Stimulated activated CD8-positive, alpha-beta memory T cell treated with anti-CD3 and anti-CD28 coated beads, Interleukin-4, amount 100 ng/mL, for 24 hours (primary cell): ENCODE data around the gene MIER2.
"Not testable (repeated sequence)": the region's sequence is repeated elsewhere in the genome, so short reads cannot be mapped to it uniquely, and the experiment has no call there.

Source experiments
- DNase-seq: peaks from one replicate; pipeline ENCODE4 v3.0.0-alpha.2; 2020; ENCODE audit warnings: low read depth

Gene MIER2

GRCh38 chr19:355536-355935, 10.9 kb upstream of the MIER2 start:
- not testable (repeated sequence) for DNase-seq

GRCh38 chr19:355134-355533, 10.5 kb upstream of the MIER2 start:
- no peak for DNase-seq

GRCh38 chr19:351976-352625, 7.5 kb upstream of the MIER2 start:
- no peak for DNase-seq

DNA sequence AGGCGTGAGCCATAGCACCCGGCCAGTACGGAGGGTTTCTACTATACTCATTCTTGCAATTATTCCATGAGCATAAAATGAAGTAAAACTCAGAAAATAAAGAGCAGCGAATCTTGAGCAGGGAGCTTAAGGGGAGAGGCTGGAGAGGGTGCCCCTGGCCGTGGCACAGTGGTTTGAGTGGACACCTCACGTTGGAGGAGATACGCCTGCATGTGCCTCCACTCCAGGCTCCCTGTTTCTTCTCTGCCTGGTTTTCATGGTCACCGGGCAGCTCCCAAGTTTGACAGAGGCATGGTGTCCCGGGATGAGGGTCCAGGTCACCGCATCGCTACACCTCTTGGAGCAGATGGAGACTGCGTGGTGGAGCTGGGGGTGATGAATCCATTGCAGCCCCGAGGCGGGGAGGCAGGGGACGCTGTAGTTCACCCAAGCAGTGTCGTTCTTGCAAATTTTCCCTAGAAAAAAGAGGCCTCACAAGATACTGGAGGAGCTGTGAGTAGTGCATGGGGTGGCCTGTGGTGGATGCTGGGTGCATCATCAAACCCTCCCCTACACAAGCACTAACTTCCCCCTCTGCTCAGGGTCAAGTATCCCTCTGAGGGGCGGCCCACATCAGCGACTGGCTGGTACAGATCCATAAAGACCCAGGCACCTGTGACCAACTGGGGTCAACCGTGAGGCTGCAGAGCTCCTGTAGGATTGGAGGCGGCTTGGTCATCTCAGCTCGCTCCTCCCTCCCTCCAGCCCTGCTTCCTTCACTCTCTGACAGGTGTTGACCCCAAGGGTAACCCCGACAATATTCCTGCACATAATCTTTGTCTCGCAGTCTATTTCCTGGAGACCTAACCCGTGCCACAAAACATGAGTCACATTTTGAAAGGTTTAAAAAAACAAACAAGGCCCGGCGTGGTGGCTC, 3.6 kb upstream of the MIER2 start:
- DNase-seq, result no peak

GRCh38 chr19:345320-345879, 804 bp upstream of the MIER2 start:
- DNase-seq, result no peak

GRCh38 chr19:343941-344624, 513 bp downstream of the MIER2 start:
- DNase-seq, result no peak

DNA sequence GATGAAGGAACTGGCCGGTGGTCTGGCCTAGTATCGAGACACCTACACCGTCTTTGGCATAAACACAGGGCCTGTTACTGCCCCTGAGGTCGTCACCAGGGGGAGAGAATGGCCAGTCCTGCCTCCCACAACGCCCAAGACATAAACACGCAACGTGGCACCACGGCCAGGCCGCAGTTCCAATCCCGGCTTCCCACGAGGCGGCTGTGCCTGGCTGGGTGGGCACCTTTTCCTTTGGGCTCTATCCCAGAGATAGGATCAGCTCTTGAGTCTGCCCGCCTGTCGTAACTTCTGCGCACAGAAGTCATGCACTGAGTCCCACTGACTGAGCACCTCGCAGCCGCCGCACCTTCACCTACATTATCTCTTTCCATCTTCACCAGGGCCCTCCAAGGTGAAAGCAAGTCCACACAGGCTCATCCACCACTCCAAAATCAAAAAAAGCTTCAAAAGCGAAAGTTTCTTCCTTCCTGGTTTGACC, 1.1 kb downstream of the MIER2 start:
- no peak for DNase-seq

DNA sequence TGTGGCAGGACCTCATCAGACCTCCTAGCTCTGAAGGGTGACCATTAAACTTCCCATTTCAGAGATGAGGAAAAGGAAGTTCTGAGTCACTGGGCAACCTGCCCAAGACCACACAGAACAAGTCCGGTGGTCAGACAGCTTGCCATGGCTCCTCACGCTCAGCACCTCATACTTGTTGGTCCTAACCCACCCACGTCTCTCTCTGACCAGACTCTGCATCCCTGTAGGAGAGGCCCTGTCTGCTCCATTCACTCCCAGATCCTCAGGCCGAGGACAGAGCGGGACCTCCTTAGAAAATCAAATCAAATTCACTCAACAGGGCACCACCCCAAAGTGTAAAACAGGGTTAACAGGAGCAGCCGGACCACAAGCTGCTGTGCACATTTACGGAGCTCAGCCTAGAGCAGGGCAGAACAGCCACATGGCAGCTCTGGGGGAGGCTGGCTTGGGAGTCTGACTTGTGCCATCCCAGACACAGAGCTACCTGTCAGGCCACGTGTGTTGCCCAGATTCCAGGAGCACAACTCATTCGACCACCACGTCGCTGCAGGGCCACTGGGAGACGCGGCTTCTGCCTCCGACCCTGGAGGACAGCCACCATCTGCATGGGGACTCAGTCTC, 1.7 kb downstream of the MIER2 start:
- DNase-seq, result no peak

- no peak for DNase-seq
These were observed 2.5 kb downstream of the MIER2 start for GRCh38 chr19:342128-342455.

DNA sequence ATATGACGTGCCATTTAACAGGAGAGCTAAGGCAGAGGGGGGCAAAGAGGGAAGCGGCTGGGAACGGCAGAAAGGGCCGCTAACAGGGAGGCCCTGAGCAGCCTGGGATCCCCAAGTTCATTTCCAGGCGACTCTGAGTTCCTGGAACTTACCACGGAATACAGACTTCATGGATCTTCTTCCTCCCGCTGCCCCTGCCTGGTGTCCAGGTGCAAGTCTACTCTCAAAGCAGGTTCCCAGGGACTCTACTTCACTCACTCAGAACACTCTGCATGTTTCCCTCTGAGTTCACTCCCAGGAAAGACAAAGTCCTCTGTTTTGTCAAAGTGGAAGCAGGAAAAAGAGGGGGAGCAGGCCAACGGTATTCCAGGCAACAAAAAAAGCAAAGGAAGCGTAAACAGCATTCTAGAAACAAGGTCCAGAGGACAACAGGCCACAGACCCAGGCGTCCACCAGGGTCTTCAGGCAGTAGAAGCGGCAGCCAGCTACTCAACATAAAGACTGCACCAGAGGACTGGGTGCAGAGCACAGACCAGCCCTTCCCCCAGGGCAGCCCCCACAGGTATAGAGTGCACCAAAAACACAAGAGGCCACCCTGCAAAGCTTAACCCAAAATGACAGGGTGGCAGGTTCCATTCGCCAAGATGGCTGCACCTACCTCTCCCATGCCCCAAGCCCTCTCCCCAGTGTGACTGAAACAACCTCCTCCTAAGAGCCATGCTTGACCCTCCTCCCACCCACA, 3.0 kb downstream of the MIER2 start:
- no peak for DNase-seq

GRCh38 chr19:340620-341385, 3.8 kb downstream of the MIER2 start:
- no peak for DNase-seq

DNA sequence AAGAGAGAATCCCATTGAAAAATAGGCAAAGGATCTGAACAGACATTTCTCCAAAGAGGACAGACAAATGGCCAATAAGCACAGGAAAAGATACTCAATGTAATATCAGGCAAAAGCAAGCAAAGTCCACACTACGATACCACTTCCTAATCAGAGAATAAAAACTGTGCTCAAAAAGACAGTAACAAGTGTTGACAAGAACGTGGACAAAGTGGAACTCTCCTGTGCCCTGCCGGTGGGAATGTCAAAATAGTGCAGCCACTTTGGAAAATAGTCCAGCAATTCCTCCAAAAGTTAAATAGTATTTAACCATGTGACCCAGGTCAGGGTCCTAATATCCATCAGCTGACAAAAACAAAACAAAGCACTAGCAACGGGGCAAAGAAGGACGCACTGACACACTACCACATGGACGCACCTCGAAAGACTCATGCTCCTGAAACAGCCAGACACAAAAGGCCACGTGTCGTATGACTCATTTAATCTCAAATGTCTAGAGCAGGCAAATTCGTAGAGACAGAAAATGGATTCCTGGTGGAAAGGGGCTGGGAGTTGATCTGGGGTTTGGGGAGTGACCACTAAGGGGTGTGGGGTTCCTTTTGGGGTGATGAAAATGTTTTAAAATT, 5.2 kb downstream of the MIER2 start:
- no peak for DNase-seq

DNA sequence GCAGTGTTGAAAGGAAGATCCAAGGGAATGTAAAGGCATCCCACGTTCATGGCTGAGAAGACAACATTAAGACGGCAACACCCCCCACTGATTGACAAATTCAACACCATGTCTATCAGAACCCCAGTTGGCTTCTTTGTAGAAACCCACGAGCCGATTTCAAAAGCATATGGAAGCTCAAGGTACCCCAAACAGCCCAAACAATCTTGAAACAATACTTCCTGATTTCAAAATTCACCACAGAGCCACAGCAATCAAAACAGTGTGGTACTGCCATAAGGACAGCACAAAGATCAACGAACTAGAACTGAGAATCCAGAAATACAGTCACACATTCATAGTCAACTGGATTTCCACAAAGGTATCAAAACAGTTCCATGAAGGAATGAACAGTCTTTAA, 6.2 kb downstream of the MIER2 start:
- DNase-seq, result no peak

- DNase-seq, result no peak
These were observed 8.5 kb downstream of the MIER2 start for GRCh38 chr19:336067-336614.

- no peak for DNase-seq
These were observed 9.0 kb downstream of the MIER2 start for GRCh38 chr19:335486-336066.

DNA sequence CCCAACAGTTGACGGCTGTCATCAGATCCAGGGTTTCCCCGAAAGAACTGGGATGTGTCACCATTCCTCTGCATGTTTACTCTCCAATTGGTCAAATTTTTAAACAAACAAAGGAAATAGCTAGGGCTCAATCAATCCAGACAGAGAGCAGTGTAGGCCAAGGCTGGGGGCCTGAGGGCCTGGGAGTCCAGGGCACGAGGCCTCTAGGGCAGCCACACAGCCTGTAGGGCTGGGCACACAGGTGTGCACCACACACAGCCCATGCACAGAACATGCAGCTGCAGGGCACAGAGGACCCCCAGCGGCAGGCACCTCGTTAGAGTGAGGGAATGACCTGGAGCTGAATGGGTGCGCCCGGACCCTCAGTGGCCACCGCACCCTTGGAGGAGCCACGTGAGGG, 9.5 kb downstream of the MIER2 start:
- DNase-seq, result no peak

DNA sequence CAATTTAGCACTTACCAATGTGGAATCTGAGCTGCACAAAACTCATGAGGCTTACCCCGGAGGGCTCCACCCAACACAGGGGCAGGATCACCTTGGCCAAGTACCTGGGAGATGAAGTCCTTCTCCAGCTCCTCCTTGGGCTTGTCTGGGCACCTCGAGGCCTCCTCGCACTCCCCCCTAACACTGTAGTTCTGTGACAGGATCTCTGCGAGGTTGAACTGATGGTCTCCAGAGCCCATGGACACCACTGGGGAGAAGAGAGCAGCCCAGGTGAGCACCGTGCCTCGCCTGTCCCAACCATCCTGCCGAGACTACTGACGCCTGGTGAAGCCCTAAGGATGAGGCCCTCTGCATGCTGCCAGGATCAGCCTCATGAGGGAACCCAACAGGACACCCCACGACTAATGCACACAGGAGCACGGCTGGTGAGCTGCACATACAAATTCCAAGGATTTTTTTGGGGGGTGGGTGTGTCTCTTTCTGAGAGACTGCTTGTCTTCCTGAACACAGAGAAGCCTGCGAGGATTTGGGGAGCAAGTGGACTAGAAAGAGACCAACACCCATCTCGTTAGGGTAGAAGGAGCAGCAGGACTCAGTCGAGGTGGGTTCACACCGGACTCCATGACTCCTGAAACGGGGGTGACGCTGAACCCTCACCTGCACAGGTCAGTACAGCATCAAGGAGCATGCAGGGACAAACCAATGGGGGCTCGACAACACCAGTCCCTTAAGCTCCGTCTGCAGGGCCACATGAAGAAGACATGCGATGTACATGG, 10.1 kb downstream of the MIER2 start:
- DNase-seq, result no peak

- no peak for DNase-seq
These were observed 14.1 kb downstream of the MIER2 start for GRCh38 chr19:330503-330902.

DNA sequence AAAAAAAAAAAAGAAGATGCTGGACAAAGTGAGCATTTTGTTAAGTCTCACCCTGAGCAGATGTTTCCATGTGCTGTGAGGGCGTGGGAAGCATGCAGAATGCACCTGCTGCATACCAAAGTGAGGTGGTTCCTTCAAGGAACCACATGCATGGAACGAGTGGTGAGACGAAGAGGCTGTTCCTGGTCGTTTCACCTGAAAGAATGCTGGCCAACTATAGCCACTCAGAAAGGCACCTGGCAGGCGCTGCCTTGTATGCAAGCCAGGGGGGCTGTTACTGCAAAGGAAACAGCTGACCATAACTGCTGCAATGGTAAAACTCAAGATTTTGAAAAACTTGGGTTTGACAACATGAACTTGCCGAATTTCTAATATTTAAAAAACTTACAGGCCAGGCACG, 14.7 kb downstream of the MIER2 start:
- no peak for DNase-seq
